Measurements from ENCODE around the gene SLC49A3. TPM values are rescaled to one million over a fixed set of nuclear protein-coding genes. Genes with fewer than 3 reads are reported as not detected.
"Not testable (repeated sequence)": the region's sequence is repeated elsewhere in the genome, so short reads cannot be mapped to it uniquely, and the experiment has no call there.

Gene SLC49A3
- total RNA-seq, 2 experiments from 2014 or later: 0.40 TPM; not detected in 1

- H3K9me3 Mint-ChIP-seq: no peaks in the 10 kb centered on the region
- peaks cover 12% of the 10 kb centered on the region for H3K4me1 Mint-ChIP-seq
- ChIA-PET CTCF (no interaction called here), POLR2A (no interaction called here)
- H3K27me3 Mint-ChIP-seq: no peaks in the 10 kb centered on the region
- peaks cover 29% of the 10 kb centered on the region for H3K36me3 Mint-ChIP-seq (ENCODE audit: low read depth)
- no peak for DNase-seq
- no peak overlapping the region for H3K4me3 Mint-ChIP-seq
- H3K27ac Mint-ChIP-seq: no peak overlapping the region
Observed at GRCh38 chr4:714087-714486, 25.1 kb upstream of the SLC49A3 start.

- Mint-ChIP-seq H3K4me1 (peaks cover 18% of the 10 kb centered on the region), H3K27me3 (no peaks in the 10 kb centered on the region), H3K36me3 (ENCODE audit: low read depth) (peaks cover 32% of the 10 kb centered on the region), H3K9me3 (no peaks in the 10 kb centered on the region), H3K27ac (no peak overlapping the region), H3K4me3 (no peak overlapping the region)
- ChIA-PET CTCF (no interaction called here), POLR2A (no interaction called here)
- DNase-seq: no peak
Observed at GRCh38 chr4:712916-713632, 24.1 kb upstream of the SLC49A3 start.

GRCh38 chr4:712093-712492, 23.1 kb upstream of the SLC49A3 start:
- no peaks in the 10 kb centered on the region for H3K27me3 Mint-ChIP-seq
- H3K36me3 Mint-ChIP-seq (ENCODE audit: low read depth): peaks cover 26% of the 10 kb centered on the region

GRCh38 chr4:710916-711315, 22.0 kb upstream of the SLC49A3 start:
- ChIA-PET CTCF (no interaction called here), POLR2A (interaction anchor here (1.4 kb wide), 1 partner anchor 237 kb away, joined by 3 read pairs; no protein-coding TSS in a partner anchor)
- Mint-ChIP-seq H3K27ac (no peak overlapping the region), H3K9me3 (no peaks in the 10 kb centered on the region), H3K27me3 (no peaks in the 10 kb centered on the region), H3K4me3 (no peak overlapping the region), H3K36me3 (ENCODE audit: low read depth) (peaks cover 26% of the 10 kb centered on the region), H3K4me1 (peaks cover 16% of the 10 kb centered on the region)
- no peak for DNase-seq

More at GRCh38 chr4:712093-712492, 23.1 kb upstream of the SLC49A3 start:
- Mint-ChIP-seq H3K4me1 (peaks cover 16% of the 10 kb centered on the region), H3K4me3 (no peak overlapping the region), H3K27ac (no peak overlapping the region), H3K9me3 (no peaks in the 10 kb centered on the region)
- ChIA-PET CTCF (no interaction called here), POLR2A (no interaction called here)
- no peak for DNase-seq

- H3K27ac Mint-ChIP-seq: no peak overlapping the region
- peaks cover 26% of the 10 kb centered on the region for H3K36me3 Mint-ChIP-seq (ENCODE audit: low read depth)
- H3K27me3 Mint-ChIP-seq: no peaks in the 10 kb centered on the region
- peaks cover 19% of the 10 kb centered on the region for H3K4me1 Mint-ChIP-seq
- CTCF ChIA-PET: interaction anchor here (1.0 kb wide), 1 partner anchor 33 kb away, joined by 3 read pairs; no protein-coding TSS in a partner anchor
- no peaks in the 10 kb centered on the region for H3K9me3 Mint-ChIP-seq
- DNase-seq: no peak
- no peak overlapping the region for H3K4me3 Mint-ChIP-seq
- POLR2A ChIA-PET: interaction anchor here (1.4 kb wide), 2 partner anchors 11 to 236 kb away, joined by 3 to 5 read pairs; no protein-coding TSS in a partner anchor
Observed at GRCh38 chr4:710116-710515, 21.2 kb upstream of the SLC49A3 start.

- CTCF ChIA-PET: interaction anchor here (0.9 to 1.0 kb wide), 2 partner anchors 13 to 33 kb away, joined by 3 read pairs; no protein-coding TSS in a partner anchor
- Mint-ChIP-seq H3K9me3 (no peaks in the 10 kb centered on the region), H3K4me1 (peaks cover 19% of the 10 kb centered on the region), H3K27me3 (no peaks in the 10 kb centered on the region), H3K27ac (no peak overlapping the region), H3K4me3 (no peak overlapping the region), H3K36me3 (ENCODE audit: low read depth) (peaks cover 23% of the 10 kb centered on the region)
- DNase-seq: no peak
- POLR2A ChIA-PET: interaction anchor here (1.4 kb wide), 2 partner anchors 11 to 235 kb away, joined by 3 to 5 read pairs; no protein-coding TSS in a partner anchor
Observed at GRCh38 chr4:709348-709747, 20.4 kb upstream of the SLC49A3 start.

- Mint-ChIP-seq H3K4me1 (peaks cover 19% of the 10 kb centered on the region), H3K27me3 (no peaks in the 10 kb centered on the region), H3K4me3 (no peak overlapping the region), H3K27ac (no peak overlapping the region), H3K36me3 (ENCODE audit: low read depth) (peaks cover 23% of the 10 kb centered on the region), H3K9me3 (no peaks in the 10 kb centered on the region)
- POLR2A ChIA-PET: interaction anchor here (1.4 kb wide), 1 partner anchor 10 kb away, joined by 5 read pairs; no protein-coding TSS in a partner anchor
- no peak for DNase-seq
- CTCF ChIA-PET: no interaction called here
Observed at GRCh38 chr4:708631-708933, 19.6 kb upstream of the SLC49A3 start.

- H3K36me3 Mint-ChIP-seq (ENCODE audit: low read depth): peaks cover 23% of the 10 kb centered on the region
- ChIA-PET CTCF (no interaction called here), POLR2A (no interaction called here)
- H3K4me1 Mint-ChIP-seq: peaks cover 19% of the 10 kb centered on the region
- H3K27me3 Mint-ChIP-seq: no peaks in the 10 kb centered on the region
- no peak for DNase-seq
- no peak overlapping the region for H3K27ac Mint-ChIP-seq
- no peaks in the 10 kb centered on the region for H3K9me3 Mint-ChIP-seq
- H3K4me3 Mint-ChIP-seq: no peak overlapping the region
Observed at GRCh38 chr4:707929-708630, 19.1 kb upstream of the SLC49A3 start.

GRCh38 chr4:706834-707598, 18.1 kb upstream of the SLC49A3 start:
- Mint-ChIP-seq H3K27ac (no peak overlapping the region), H3K36me3 (ENCODE audit: low read depth) (peaks cover 23% of the 10 kb centered on the region), H3K9me3 (no peaks in the 10 kb centered on the region), H3K4me1 (peaks cover 19% of the 10 kb centered on the region), H3K4me3 (no peak overlapping the region), H3K27me3 (no peaks in the 10 kb centered on the region)
- no peak for DNase-seq
- CTCF ChIA-PET: no interaction called here
- POLR2A ChIA-PET: no interaction called here

GRCh38 chr4:706083-706633, 17.2 kb upstream of the SLC49A3 start:
- H3K9me3 Mint-ChIP-seq, H3K27me3 Mint-ChIP-seq, H3K27ac Mint-ChIP-seq, CTCF ChIA-PET, DNase-seq, POLR2A ChIA-PET: not testable (repeated sequence)
- H3K4me3 Mint-ChIP-seq: peak overlapping the region; percentile 27
- H3K36me3 Mint-ChIP-seq (ENCODE audit: low read depth): peaks cover 23% of the 10 kb centered on the region
- H3K4me1 Mint-ChIP-seq: peaks cover 19% of the 10 kb centered on the region

- no peaks in the 10 kb centered on the region for H3K9me3 Mint-ChIP-seq
- no peaks in the 10 kb centered on the region for H3K27me3 Mint-ChIP-seq
- peaks cover 20% of the 10 kb centered on the region for H3K4me1 Mint-ChIP-seq
- CTCF ChIA-PET: no interaction called here
- peaks cover 19% of the 10 kb centered on the region for H3K36me3 Mint-ChIP-seq (ENCODE audit: low read depth)
- H3K27ac Mint-ChIP-seq: peak within 1 kb of the TSS; percentile 74
- peak within 1 kb of the TSS; percentile 76 for H3K4me3 Mint-ChIP-seq
- POLR2A ChIA-PET: no interaction called here
- peak; percentile 97 for DNase-seq
Observed at GRCh38 chr4:705278-706082, 16.5 kb upstream of the SLC49A3 start, which contains the start of gene PCGF3. Gene PCGF3, plus strand, starts transcription at chr4:705832. Its CDS starts 27,849 bp downstream, at chr4:733681.

GRCh38 chr4:704971-705277, 16.0 kb upstream of the SLC49A3 start:
- DNase-seq: no peak
- Mint-ChIP-seq H3K27ac (no peak overlapping the region), H3K4me1 (peaks cover 22% of the 10 kb centered on the region), H3K27me3 (no peaks in the 10 kb centered on the region), H3K9me3 (no peaks in the 10 kb centered on the region), H3K4me3 (peak overlapping the region; percentile 76), H3K36me3 (ENCODE audit: low read depth) (peaks cover 13% of the 10 kb centered on the region)
- CTCF ChIA-PET: no interaction called here
- POLR2A ChIA-PET: no interaction called here
